HEK293T (cell line): ENCODE data around the gene ELOA.

ENCODE experiments used
- BHLHE40 ChIP-seq: fragments of 450-650 bp; IDR thresholded peaks from 2 replicates; pipeline ENCODE4 v1.6.1; 2016; ENCODE audit warnings: mild to moderate bottlenecking, moderate library complexity, borderline replicate concordance
- ELF4 ChIP-seq: fragments of 450-650 bp; IDR thresholded peaks from 2 replicates; pipeline ENCODE4 v1.6.1; 2017; ENCODE audit warnings: antibody characterized with exemption
- HDGF ChIP-seq: fragments of 450-650 bp; IDR thresholded peaks from 2 replicates; pipeline ENCODE4 v1.6.1; 2017; ENCODE audit warnings: antibody characterized with exemption, borderline replicate concordance
- L3MBTL2 ChIP-seq: fragments of 450-650 bp; conservative IDR thresholded peaks from 2 replicates; pipeline ENCODE4 v1.6.1; 2016; ENCODE audit warnings: mild to moderate bottlenecking
- LEF1 ChIP-seq: fragments of 450-650 bp; IDR thresholded peaks from 2 replicates; pipeline ENCODE4 v1.6.1; 2017; ENCODE audit warnings: mild to moderate bottlenecking, borderline replicate concordance
- PKNOX1 ChIP-seq: fragments of 450-650 bp; IDR thresholded peaks from 2 replicates; pipeline ENCODE4 v1.6.1; 2016
- SUZ12 ChIP-seq: fragments of 450-650 bp; IDR thresholded peaks from 2 replicates; pipeline ENCODE4 v1.6.1; 2016; ENCODE audit warnings: mild to moderate bottlenecking
- ZNF384 ChIP-seq: fragments of 450-650 bp; IDR thresholded peaks from 2 replicates; pipeline ENCODE4 v1.6.1; 2016

DNA sequence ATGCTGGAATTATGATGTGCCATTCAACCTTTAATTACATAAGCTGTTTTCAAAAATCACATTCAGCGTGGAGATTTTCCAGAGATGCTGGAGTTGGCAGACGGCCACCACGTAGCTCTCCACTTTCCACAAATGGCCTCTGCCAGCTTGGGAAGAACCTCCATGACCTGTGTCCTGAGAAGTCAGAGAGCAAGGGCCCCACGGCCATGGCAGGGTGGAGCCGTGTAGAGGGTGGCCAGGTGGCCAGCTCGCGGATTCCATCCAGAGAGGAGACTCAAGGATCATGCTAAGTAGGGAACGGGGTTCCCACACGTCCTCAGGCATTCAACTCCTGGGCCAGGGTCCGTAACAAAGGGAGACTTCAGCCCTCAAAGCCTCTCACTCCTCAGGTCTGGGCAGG lies 58.6 kb downstream of the ELOA start:
- no peak for TF ChIP-seq BHLHE40
- no peak for TF ChIP-seq PKNOX1
- TF ChIP-seq L3MBTL2 = no peak
- TF ChIP-seq ELF4 = no peak
- no peak for TF ChIP-seq SUZ12
- no peak for TF ChIP-seq HDGF
- no peak for TF ChIP-seq LEF1
- no peak for TF ChIP-seq ZNF384
